HG03378 (cell line): ENCODE results near the gene DRAXIN.
"Not testable (repeated sequence)": the region's sequence is repeated elsewhere in the genome, so short reads cannot be mapped to it uniquely, and the experiment has no call there.

Experiments
- ATAC-seq: cut with Tn5 transposase; IDR thresholded peaks from one replicate; pipeline ENCODE4 v1.9.1; 2021; ENCODE audit warnings: mild to moderate bottlenecking, moderate library complexity; ENCODE audit not compliant: unreplicated experiment

Gene DRAXIN, protein sequence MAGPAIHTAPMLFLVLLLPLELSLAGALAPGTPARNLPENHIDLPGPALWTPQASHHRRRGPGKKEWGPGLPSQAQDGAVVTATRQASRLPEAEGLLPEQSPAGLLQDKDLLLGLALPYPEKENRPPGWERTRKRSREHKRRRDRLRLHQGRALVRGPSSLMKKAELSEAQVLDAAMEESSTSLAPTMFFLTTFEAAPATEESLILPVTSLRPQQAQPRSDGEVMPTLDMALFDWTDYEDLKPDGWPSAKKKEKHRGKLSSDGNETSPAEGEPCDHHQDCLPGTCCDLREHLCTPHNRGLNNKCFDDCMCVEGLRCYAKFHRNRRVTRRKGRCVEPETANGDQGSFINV

DNA sequence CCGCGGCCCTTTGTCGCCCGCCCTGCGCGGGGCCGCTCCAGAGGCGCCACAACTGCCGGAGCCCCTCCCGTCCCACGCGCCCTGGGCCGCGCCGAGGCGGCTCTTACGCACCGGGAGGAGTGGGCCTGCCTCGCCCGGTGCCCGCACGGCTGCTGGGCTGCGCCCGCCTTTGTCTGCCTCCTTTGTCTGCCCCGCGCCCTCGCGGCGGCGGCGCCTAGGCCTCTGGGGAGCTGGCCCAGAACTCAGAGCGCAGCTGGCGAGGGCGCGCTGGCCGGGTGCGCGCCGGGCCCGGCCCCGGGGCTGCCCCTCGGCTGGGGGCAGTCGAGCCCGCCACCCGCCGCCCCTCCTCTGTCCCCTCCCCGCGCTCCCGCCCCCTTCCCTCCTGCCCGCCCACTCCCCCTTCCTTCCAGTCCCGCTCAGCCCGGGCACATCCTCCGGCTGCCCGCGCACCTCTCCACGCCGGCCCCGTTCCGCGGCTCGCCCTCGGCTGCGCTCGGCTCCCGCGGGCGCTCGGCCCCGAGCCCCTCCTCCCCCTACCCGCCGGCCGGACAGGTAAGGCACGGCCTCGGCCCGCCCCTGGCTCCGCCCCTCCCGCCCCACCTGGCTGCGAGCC lies at the start of gene DRAXIN:
TSS of gene DRAXIN (plus strand) at position 409 of the 613 bp plus-strand sequence. CDS start 14,549 bp downstream, outside the sequence.
- no peak for ATAC-seq

DNA sequence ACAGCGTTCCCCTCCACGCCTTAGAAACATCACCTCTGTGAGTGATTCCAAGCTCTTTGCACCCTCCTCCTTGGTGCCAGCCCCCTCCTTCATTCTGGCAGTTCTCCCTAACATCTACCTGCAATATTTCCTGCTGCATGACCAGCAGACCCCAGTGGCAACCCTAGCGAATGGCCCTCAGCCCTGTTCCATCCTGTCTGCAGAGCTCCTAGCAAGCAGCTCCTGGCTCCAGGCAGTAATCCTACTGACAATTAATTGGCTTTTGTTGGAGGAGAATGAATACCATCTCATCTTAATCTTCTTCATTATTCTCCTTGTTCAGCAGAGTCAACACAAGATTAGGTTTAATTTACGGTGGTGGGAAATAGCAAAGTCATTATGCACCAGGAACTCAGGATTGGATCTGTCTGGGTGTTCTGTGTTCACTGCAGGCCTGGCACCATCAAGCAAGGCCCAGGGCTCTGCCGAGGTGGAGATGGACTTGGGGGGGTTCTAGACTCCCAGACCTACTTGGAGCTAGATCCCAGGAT lies 49.7 kb upstream of the DRAXIN start:
- no peak for ATAC-seq

DNA sequence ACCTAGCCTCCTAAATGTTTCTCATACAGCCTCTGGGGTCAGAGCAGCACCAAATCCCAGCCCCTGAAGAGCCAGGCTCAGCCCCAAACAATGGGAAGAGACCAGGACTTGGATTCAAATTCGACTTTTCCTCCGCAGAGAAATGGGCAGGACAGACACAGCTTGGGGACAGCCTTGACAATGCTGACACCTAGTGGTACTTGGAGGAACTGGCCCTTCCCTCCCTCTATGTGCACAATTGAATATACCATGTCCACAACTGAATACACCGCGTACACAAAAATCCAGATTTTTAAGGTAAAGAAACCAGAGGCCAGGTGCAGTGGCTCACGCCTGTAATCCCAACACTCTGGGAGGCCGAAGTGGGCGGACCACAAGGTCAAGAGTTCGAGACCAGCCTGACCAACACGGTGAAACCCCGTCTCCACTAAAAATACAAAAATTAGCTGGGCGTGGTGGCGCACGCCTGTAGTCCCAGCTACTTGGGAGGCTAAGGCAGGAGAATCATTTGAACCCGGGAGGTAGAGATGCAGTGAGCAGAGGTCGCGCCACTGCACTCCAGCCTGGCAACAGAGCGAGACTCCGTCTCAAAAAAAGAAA lies 49.0 kb upstream of the DRAXIN start:
- not testable (repeated sequence) for ATAC-seq

DNA sequence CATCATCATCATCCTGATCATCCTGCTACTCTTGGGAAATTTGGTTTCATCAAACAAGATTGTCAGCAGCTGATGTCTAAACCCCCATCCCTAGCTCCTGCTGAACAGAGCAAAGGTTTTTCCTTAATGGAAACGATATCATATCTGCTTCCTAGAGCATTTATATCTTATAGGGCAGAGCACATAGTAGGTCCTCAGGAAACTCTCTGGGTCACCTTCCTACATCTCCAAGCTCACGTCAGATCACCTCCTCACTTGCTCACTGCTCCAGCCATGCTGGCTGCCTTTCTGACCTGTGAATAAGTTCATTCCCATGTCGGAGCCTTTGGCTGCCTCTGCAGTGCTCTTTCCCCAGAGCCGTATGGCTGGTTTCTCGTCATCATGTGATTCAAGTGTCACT lies 47.7 kb upstream of the DRAXIN start:
- ATAC-seq = no peak

DNA sequence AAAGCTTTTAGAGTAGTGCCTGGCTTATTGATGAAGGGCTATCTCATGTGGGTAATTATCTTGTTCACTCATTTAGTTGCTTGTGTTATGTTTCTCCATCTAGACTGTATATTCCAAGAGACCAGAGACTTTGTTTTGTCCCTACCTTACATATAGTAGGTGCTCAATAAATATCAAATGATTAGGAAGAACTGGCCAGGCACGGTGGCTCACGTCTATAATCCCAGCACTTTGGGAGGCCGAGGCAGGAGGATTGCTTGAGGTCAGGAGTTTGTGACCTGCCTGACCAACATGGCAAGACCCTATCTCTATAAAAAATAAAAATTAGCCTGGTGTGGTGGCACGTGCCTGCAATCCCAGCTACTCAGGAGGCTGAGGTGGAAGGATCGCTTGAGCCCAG lies 46.2 kb upstream of the DRAXIN start:
- no peak for ATAC-seq

DNA sequence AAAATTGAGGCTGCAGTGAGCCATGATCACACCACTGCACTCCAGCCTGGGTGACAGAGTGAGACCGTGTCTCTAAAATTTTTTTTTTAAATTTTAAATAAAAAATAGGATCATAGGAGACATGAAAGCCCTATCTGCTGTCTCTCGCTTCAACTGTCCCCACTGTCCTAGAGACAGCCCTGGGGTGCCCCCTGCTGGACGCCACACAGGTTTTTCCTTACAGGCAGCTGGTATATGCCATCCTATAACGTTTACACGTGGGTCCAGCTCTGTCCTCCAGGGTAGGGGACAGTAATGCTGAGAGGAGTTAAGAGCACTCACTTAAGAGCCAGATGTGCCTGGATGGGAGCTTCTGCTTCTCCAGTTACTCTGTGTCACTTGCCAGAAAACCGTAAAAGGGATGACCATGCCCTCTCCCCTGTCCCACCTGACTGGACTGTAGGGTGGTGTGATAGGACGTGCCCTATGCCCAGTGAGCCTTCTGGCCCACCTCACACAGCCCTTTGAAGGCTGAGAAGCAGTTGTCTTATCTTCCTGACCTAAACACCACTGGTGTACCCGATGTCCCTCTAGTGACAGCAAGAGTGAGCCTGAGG lies 45.7 kb upstream of the DRAXIN start:
- ATAC-seq = no peak

DNA sequence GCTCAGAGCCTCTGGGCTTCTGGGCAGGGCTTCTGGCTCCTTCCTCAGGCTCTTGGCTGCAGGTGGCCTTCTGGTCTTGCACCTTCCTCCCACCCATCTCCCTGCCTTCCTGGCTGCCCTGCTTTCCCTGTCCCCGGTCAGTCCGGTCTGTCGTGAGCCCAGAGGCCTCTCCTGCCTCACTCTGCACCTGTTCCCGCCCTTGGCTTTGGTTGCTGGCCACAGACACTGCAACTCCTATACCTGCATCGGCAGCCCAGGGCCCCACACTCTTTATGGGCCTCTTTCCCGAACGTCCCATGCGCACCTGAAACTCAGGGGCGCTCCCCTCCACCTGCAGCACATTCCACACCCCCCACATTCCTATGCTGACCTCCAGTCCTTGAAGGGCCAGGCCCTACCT lies 45.2 kb upstream of the DRAXIN start:
- ATAC-seq = no peak

DNA sequence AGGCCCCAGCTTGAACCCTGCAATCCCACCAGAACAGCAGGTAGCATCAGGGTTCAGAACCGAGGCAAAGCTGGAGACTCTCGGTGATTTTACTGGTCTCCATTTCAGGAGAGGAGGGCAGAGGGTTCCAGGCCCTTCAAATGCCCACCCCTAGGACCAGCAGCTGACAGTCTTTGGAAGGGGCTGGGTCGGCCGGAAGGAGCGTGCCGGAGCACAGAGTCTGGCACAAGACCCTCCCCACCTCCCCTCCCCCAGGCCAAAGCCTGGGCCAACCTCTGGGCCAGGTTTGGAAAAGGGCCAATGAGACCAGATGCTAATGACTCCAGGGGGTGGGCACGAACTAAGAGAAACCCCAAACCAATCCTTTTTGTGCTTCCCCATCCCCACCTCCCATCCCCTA lies 44.2 kb upstream of the DRAXIN start:
- ATAC-seq = no peak

DNA sequence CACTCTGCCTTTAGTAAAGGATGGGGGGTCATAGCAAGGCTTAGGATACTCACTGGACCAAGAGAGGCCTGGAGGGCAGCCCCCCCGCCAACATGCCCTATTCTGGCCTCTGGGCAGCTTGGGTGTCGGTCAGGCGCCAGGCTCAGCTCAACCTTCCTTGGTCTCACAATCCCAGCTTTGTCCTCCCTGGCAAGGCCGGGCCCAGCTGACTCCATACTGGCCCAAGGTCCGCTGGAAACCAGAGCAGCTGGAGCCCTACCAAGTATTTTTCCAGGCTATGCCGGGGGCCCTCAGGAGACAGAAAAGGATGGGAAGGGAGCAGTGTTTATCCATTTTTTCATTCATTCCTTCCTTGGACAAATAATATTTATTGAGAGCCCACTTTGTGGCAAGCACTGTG lies 43.5 kb upstream of the DRAXIN start:
- no peak for ATAC-seq

DNA sequence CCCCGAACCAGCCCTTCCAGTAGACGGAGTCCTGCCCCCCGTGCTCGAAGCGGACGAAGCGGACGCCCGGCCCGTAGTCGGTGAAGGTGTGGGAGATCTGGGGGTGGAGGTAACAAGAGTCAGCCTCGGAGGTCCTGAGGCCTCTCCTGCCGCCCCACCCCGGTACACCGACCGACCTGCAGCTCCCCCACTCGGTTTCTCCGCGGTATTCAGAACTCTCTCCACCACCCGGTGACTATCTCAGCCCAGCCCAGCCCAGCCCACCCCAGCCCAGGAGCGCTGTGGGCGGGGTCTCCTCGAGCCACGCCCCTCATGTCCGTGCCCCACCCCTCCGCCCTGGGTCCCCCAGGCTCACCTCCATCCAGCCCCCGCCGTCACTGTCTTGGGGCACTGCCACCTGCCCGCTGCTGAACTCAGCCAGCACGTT lies 42.8 kb upstream of the DRAXIN start:
- ATAC-seq = no peak

DNA sequence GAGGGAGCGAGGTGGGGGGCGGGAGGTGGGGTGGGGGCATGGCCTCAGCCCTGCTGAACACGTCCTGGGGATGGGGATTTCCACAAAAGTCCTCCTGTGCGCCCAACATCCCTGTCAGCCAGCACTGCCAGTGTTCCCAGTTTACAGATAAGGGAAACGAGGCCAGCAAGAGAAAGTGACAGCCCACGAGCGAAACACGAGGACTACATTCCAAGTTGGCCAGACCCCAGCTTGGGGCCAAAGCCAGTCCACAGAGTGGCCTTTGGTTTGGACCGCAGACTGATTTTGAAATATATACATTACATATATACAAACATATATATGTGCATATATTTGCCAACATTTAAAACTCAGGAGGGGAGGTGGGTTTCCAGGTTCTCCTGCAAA lies 42.3 kb upstream of the DRAXIN start:
- ATAC-seq = no peak

DNA sequence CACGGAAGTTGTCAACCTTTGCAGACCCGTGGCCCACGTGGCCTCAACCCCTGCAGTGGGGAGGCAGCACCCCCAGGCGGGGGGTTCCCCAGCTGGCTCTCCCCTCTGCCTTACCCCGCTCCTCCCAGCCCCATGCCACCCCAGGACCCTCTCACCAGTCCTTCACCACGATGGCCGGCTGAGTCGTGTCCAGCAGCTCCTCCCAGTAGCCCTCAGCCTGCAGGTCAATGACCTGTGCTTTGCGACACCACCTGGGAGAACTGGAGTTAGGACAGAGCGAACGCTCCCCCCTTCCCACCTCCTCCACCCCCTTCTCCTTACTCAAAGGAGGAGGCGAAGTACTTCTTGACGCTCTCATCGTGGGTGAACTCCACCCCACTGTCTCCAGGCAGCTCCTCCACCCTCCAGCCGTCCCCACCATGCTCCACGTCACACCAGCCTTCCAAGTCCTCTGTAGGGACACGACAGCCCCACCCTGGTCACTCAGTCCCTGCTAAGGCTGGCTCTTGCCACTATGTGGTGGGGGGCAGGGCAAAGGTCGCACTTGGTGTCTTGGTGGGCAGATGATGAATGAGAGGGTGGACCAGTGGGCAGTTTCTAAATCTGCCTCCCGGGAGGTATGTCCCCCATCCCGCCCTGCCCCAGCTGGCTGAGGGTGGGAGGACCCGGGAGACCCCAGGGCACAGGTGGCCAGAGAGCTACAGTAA lies 41.7 kb upstream of the DRAXIN start:
- no peak for ATAC-seq

DNA sequence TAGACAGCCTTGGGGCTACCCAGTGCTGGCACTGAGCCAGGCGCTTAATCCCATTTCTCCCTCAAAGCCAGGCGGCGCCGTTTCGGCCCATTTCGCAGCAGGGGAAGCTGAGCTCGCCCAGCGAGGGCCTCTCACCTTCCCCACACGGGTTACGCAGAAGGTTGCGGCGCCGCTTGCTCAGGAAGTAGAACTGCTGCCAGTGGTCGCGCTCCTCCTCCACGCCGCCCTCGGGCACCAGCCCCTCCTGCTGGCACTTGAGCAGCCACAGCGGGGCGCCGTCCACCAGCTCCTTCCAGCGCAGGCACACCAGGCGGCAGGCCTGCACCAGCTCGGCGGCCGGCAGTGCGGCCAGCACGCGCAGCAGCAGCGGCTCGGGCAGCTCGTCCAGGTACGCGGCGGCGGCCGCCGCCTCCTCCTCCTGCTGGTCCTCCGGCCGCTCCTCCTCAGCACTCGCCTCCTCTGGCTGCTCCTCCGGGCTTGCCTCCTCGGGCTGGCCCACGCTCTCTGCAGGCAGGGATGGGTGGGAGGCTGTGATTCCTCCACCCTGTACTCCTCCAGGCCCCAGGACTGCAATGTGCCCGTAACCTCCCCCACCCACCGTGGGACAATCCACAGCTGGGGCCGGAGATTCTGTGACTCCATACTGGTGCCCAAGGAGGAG lies 41.0 kb upstream of the DRAXIN start:
- no peak for ATAC-seq

DNA sequence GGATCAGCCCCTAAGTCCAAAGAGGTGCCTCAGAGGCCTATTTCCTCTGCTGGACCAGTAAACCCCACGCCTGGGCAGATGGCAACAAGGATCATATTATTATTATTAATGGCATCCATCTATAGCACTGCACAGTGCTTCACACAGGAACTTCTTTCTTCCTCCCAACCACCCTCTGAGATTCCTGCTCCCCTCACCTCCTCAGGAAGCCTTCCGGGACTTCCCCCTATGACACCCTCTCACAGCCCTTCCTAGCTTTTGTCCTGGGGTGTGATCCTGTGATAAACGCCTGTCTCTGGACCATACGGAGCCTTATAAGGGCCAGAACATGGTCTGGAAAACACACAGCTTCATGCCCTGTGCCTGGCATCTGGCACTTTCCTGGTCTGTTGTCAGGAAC lies 40.5 kb upstream of the DRAXIN start:
- ATAC-seq = no peak

DNA sequence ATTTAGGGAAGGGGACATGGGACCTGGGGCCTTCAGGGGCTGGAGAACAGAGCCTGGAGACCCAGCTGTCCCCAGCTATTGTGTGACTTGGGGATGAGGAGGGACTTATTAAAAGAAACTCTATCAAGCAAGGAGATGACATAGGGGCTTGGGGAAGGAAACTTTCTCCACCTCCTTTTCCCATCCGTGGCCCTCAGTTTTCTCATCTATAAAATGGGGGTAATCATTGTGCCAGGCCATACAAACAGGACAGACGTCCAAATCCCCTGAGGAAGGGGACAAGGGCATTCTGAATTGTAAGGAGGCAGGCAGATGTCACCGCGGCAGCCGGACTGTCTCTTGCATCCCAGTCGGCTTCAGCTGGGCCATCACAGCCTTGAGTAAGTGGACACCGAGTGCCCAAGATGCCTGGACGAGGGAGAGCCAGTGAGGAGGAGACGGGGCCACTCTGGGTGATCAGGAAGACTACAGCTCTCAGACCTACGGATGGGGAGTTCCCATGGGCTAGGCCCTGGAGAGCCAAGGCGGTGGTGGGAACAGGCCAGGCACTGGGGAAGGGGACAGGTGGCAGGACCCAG lies 39.2 kb upstream of the DRAXIN start:
- no peak for ATAC-seq

DNA sequence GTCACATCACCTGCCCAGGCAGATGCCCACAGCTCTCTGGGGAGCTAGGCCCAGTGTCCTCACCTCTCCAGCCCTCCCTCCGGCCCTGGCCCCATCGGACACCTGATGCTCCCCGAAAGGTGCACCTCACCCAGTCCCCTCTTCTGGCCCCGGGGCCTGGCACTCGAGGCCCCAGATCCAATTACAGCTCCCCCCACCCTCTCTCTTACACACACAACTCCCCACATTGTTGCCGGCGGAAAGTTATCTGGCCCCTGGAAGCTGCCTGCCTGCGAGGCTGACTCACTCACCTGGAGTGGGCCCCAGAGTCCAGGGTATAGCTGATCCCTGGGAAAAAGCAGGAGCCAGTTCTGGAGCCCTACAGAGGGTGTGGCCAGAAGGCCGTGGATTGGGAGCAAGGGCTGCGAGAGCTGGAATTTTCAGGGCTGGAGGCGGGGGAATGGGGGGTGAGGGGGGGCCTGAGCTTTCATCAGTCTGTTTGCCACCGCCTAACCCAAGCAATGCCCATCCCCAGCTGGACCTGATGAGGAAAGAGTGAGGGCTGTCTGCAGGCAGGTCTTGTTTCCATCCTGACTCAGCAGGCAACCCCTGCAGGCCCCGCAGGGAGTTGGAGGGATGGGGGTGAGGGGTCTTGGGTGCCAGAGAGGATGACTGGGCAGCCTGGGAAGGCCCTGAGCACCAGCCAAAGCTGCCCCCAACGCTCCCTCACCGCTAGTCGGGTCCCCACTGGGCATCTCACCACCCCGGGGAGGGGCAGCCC lies 38.2 kb upstream of the DRAXIN start:
- no peak for ATAC-seq

DNA sequence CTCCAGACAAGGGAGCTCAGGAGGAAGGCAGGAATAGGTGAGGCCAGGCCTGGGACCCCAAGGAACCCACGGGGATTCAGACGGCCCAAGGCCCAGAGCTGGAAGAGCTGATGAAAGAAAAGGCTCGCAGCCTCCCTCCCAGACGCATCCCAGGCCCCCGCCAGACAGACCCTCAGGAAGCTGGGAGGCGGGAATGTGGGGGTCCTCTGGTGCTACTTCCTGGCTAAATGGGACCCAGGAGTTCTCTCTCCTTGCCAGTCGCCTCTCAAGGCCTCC lies 37.7 kb upstream of the DRAXIN start:
- no peak for ATAC-seq

DNA sequence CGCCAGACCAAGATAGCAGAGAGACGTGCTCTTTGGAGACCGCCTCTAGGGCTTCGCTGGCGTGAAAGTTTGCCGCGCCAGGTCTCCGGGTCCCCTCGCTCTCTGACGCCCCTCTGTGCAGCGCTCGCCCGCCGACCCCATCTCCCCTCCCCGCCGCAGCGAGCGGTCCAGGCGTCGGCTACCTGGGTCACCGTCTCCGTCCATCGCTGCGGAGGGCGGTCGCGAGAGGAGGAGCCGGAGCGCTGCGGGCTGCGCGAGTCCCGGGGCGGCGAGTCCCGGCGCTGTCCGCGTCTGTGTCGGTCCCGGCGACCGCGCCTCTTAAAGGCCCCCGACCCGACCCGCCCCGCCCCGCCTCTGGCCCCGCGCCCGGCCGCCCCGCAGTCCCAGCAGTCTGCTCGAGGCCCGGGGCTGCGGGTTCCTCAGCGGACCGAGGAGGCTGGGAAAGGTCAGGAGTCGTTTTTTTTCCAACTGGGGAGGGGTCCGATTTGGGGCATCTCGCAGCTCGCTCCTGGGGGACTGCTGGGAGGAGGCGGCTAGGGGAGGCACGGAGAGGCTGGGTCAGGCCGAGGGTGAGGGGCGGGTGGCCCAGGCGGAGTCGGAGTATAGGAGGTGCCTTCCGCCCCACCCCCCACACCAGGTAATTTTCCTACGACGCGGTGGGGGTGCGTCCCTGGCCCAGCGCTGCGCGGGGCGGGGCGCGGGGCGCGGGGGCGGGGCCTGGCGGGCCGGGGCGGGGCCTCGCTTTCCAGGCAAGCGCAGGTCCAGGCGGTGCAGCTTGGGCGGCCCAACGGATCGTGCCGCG lies 37.2 kb upstream of the DRAXIN start, which contains the start of the genes FBXO2 and FBXO44:
TSS of gene FBXO2 (minus strand) at position 293 of the 802 bp plus-strand sequence. CDS start at position 204, 89 bp downstream.
TSS of gene FBXO44 (plus strand) at position 741 of the 802 bp plus-strand sequence. CDS start 959 bp downstream, outside the sequence.
- ATAC-seq = no peak
